Measurements from ENCODE around the gene PARS2.
A peak's percentile ranks its signal among the peaks of the same experiment; 100 is the strongest.

Gene PARS2

GRCh38 chr1:54721719-54722118, 42.6 kb downstream of the PARS2 start:
- DNase-seq = no peak

GRCh38 chr1:54716299-54717047, 47.9 kb downstream of the PARS2 start:
- no peak for DNase-seq

GRCh38 chr1:54715493-54716298, 48.6 kb downstream of the PARS2 start, which contains the start of gene TTC4:
Gene TTC4 (plus strand): TSS chr1:54715861. CDS start chr1:54715909, 48 bp downstream.
- peak; percentile 60 for DNase-seq

- DNase-seq = no peak
Measured at GRCh38 chr1:54714881-54715492, 49.3 kb downstream of the PARS2 start.

- DNase-seq = no peak
Measured at GRCh38 chr1:54711536-54711935, 52.8 kb downstream of the PARS2 start.

- DNase-seq = no peak
Measured at GRCh38 chr1:54710841-54711240, 53.5 kb downstream of the PARS2 start.

GRCh38 chr1:54710434-54710833, 53.9 kb downstream of the PARS2 start:
- no peak for DNase-seq

GRCh38 chr1:54709547-54710292, 54.6 kb downstream of the PARS2 start:
- no peak for DNase-seq

GRCh38 chr1:54708385-54708784, 55.9 kb downstream of the PARS2 start:
- no peak for DNase-seq
